ENCODE measurements around the gene ABCA2. TPM values are rescaled to one million over a fixed set of nuclear protein-coding genes. Genes with fewer than 3 reads are reported as not detected.

The ABCA2 gene
- total and polyA plus RNA-seq, 8 donors = 7.3 to 385 (median 44.2) TPM

GRCh38 chr9:137019891-137020683 is 8.0 kb downstream of the ABCA2 start:
- 91 to 97% (median 95%) methylated on average over 29 to 34 of the region's 34 CpGs for WGBS, 5 donors
- DNase-seq = no peak
- no peaks in the 10 kb centered on the region for H3K27me3 ChIP-seq
- H3K27ac ChIP-seq = no peak overlapping the region
- no peaks in the 10 kb centered on the region for H3K9me3 ChIP-seq
- H3K4me1 ChIP-seq = peaks cover 0 to 29% (median 14%) of the 10 kb centered on the region in 4 donors
- intact Hi-C loops (cut with DNase I; ENCODE audit: low total_unique reads) = loop anchor here (10.0 kb wide), 1 partner anchor 65 kb away; the partner anchor contains the start of gene LCN12
- H3K4me3 ChIP-seq = no peak overlapping the region
- H3K36me3 ChIP-seq = peaks cover 19 to 62% (median 51%) of the 10 kb centered on the region in 4 donors
- TF ChIP-seq POLR2AphosphoS5 (IDR thresholded peaks at IDR 0.05) (no peak), EP300 (IDR thresholded peaks at IDR 0.05) (no peak), CTCF (IDR thresholded peaks at IDR 0.05) (no peak), POLR2A (IDR thresholded peaks at IDR 0.05) (no peak)

- 90 to 94% (median 93%) methylated on average over 33 to 36 of the region's 36 CpGs for WGBS, 5 donors
Measured at GRCh38 chr9:137018761-137019559, 9.1 kb downstream of the ABCA2 start.

GRCh38 chr9:137017791-137018497 is 10.1 kb downstream of the ABCA2 start:
- Histone ChIP-seq H3K9me3 (no peaks in the 10 kb centered on the region), H3K27me3 (no peaks in the 10 kb centered on the region), H3K27ac (no peak overlapping the region), H3K36me3 (peaks cover 24 to 84% (median 73%) of the 10 kb centered on the region in 4 donors), H3K4me3 (no peak overlapping the region), H3K4me1 (peaks cover 0 to 8% (median 4%) of the 10 kb centered on the region in 4 donors)
- DNase-seq = no peak
- WGBS, 5 donors = 88 to 95% (median 92%) methylated on average over 20 to 45 of the region's 45 CpGs
- intact Hi-C loops (cut with DNase I; ENCODE audit: low total_unique reads) = no loop called here
- TF ChIP-seq CTCF (IDR thresholded peaks at IDR 0.05) = no peak

More at GRCh38 chr9:137018761-137019559, 9.1 kb downstream of the ABCA2 start:
- intact Hi-C loops (cut with DNase I; ENCODE audit: low total_unique reads) = no loop called here
- TF ChIP-seq CTCF (IDR thresholded peaks at IDR 0.05) (no peak), POLR2AphosphoS5 (IDR thresholded peaks at IDR 0.05) (no peak), POLR2A (IDR thresholded peaks at IDR 0.05) (no peak), EP300 (IDR thresholded peaks at IDR 0.05) (no peak)
- Histone ChIP-seq H3K4me1 (peaks cover 0 to 18% (median 9%) of the 10 kb centered on the region in 4 donors), H3K36me3 (peaks cover 23 to 73% (median 63%) of the 10 kb centered on the region in 4 donors), H3K27me3 (no peaks in the 10 kb centered on the region), H3K27ac (no peak overlapping the region), H3K4me3 (no peak overlapping the region), H3K9me3 (no peaks in the 10 kb centered on the region)
- no peak for DNase-seq

- Histone ChIP-seq H3K4me1 (peaks cover 0 to 1% (median under 1%) of the 10 kb centered on the region in 4 donors), H3K27me3 (no peaks in the 10 kb centered on the region), H3K9me3 (no peaks in the 10 kb centered on the region), H3K36me3 (peaks cover 24 to 92% (median 81%) of the 10 kb centered on the region in 4 donors), H3K27ac (no peak overlapping the region), H3K4me3 (no peak overlapping the region)
- TF ChIP-seq POLR2AphosphoS5 (IDR thresholded peaks at IDR 0.05) = no peak
- no peak for TF ChIP-seq EP300 (IDR thresholded peaks at IDR 0.05)
- TF ChIP-seq POLR2A (IDR thresholded peaks at IDR 0.05) = no peak
- no peak for TF ChIP-seq CTCF (IDR thresholded peaks at IDR 0.05)
- 97 to 99% (median 98%) methylated on average over 27 to 28 of the region's 28 CpGs for WGBS, 5 donors
- DNase-seq = no peak
- intact Hi-C loops (cut with DNase I; ENCODE audit: low total_unique reads) = no loop called here
Measured at GRCh38 chr9:137017071-137017470, 11.0 kb downstream of the ABCA2 start.

Data from stomach (tissue), 9 donors.